ENCODE data around the gene PHIP.

Gene PHIP

DNA sequence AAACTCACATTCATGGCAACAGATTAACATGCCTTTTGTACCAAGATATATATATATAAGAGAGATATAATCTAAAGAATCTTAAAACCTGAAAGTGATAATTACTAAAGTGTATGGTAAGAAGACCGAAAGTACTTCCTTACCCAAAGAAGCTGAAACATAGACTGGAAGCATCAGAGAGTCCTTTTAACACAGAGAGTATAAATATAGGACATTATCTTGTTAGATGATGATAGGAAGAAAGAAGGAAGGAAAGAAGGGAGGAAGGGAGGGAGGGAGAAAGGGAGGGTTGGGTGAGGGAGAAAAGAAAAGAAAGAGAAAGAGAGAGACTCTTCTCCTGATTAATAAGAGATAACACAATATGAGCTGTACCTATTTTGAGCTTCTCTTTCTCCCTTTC is 68.2 kb downstream of the PHIP start:
- no peak for DNase-seq (ENCODE audit: low read depth, low spot score)

DNA sequence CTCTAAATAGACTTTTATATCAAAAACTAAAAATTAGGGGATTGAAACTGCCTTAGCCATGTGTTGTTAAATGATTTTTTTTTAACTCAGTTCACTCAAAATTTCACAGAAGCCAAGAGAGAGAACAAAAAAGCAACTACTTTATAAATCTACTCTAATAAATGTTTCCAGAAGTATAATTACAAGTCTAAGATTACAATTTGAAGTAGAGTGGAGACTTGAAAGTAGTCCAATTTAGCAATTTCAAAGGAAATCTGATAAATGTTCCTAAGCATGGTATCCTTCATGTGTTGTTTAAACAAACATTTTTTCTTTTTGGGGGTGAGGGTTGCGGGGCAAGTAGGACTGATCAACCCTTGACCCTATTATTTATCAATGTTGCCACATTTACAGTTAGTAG is 72.6 kb downstream of the PHIP start:
- no peak for DNase-seq (ENCODE audit: low read depth, low spot score)

DNA sequence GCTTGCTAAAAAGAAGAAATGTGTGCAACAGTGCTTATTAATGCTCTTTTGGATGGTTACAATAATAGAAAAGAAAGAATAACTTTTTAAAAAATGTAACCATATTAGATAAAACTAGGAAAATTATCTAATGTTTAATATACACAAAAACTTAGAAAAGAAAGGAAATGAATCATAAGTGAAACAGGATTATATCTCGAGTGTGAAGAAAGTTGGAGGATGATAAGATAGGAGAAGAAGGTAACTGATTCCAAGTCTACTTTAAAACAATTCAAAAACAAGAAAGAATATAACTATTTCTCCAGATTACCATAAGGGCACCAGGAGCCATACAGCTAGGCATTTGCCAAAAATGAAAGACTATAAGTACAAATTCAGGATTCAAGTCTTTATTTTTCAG is 73.0 kb downstream of the PHIP start:
- DNase-seq (ENCODE audit: low read depth, low spot score): no peak

DNA sequence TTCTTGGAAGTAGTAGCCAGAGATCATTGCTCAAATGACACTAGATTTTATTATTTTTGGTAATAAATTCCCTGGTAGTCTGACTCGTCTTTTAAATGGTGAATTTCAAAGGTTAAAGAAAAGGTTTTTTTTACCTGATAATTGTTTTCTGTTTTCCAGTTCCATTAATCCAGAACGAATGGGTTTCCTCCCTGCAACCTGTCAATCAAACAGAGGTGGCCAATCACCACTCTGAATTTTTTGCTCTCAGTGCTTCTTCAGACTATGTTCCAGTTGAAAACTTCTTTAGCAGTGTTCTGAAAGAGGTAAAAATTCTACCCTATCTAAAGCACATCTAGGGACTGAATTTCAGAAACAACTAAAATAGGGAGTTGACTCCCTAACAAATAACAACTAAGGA is 73.8 kb downstream of the PHIP start:
- no peak for DNase-seq (ENCODE audit: low read depth, low spot score)

DNA sequence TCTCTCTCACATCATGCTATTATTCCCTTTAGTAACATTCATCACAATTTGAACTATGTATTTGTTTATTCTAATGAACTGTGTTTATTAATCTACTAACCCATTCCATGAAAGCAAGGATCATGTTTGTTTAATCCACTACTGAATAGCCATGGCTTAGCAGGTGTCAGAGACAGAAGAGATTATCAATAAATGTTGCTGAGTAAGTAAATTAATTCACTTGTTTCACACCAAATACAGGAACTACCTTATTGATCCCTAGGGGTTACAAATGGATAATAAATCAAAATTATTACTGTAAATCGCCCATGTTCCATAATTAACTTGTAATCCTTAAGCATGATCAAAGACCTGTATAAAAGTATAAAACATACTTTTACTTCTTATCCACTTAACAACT is 76.6 kb downstream of the PHIP start:
- no peak for DNase-seq (ENCODE audit: low read depth, low spot score)

DNA sequence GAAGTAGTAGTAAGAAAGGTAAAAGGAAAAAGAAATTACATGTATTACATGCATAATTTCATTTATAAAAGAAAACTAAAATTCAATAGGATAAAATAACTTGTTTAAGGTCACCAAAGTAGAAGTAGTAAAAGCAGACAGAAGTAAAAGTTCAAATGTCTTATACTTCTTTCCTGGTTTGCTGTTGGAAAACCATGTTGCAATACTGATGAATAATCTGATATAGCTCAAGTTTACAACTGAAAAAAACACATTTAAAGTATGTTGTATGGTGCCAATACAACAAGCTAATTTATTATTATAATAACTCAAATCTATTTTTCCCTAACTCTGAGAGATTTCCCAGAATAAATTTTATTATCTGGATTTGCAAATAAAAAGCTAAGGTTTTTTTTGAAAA is 78.3 kb downstream of the PHIP start:
- no peak for DNase-seq (ENCODE audit: low read depth, low spot score)

DNA sequence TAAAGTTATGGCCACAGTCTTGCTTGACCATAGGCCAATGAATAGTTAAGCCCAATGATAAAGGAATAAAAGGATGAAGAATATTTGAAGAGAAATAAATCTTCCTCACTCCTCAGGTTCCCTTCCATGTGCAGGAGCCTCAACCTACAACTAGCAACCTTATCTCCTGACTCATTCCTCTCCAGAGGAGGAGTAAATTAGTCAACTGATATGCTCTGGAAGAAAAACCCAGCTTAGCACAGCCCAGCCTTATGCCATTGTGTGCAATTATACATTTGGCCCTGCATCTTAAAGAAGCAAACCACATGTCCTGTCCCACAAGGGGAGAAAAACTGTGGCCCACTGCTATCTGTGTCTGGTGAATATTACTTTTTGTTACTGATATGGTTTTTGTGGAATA is 82.1 kb downstream of the PHIP start:
- no peak for DNase-seq (ENCODE audit: low read depth, low spot score)

DNA sequence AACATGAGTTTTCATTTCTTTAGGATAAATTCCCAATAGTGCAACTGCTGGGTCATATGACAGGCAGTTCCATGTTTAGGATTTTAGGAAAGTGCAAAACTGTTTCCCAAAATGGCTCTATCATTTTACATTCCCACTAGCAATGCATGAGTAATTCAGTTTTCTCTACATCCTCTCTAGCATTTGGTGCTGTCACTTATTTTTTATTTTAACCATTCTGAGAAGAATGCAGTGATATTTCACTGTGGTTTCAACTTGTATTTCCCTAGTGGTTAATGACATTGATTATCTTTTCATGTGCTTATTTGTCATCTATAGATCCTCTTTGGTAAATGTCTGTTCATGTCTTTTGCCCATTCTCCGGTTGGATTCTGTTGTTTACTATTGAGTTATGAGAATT is 82.7 kb downstream of the PHIP start:
- DNase-seq (ENCODE audit: low read depth, low spot score): no peak

DNA sequence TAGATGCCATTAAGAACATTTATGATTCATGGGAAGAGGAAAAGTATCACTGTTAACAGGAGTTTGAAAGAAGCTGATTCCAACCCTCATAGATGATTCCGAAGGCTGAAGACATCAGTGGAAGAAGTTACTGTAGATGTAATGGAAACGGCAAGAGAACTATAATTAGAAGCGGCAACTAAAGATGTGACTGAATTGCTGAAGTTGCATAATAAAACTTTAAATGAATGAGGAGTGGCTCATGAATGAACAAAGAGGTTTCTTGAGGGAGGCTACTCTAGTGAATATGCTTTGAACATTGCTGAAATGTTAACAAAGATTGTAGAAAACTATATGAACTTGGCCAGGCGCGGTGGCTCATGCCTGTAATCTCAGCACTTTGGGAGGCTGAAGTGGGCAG is 84.1 kb downstream of the PHIP start:
- DNase-seq (ENCODE audit: low read depth, low spot score): no peak

DNA sequence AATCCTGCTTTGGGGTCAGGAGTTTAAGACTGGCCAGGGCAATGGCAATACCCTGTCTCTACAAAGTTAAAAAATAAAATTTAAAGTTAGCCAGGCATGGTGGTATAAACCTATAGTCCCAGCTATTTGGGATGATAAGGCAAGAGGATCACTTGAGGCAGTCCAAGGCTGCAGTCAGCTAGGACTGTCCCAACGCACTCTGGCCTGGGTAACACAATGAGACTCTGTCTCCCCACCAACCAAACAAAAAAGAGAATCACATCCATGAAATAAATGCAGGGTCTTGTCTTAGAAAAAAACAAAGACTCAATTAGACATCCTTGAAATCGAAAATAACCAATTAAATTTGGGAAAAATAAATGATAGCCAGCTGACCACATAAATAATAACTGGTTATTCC is 88.9 kb downstream of the PHIP start:
- DNase-seq (ENCODE audit: low read depth, low spot score): no peak

DNA sequence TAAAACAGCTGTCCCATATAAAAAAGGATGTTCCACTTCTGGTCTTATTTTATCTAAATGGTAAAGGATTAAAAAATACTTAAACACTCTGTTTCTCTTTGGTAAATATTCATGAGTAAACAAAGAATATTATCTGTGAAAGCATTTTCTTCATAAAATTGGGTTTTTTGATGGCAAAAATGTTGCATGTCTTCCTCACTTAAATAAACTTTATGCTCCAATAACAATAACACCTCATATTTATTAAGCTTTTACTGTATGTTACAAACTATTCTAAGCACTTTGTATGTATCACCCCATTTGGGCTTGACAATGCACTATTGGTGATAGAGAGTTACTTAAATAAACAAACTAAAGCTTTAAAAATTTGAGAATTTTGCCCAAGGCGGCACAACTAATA is 91.9 kb downstream of the PHIP start:
- no peak for DNase-seq (ENCODE audit: low read depth, low spot score)

DNA sequence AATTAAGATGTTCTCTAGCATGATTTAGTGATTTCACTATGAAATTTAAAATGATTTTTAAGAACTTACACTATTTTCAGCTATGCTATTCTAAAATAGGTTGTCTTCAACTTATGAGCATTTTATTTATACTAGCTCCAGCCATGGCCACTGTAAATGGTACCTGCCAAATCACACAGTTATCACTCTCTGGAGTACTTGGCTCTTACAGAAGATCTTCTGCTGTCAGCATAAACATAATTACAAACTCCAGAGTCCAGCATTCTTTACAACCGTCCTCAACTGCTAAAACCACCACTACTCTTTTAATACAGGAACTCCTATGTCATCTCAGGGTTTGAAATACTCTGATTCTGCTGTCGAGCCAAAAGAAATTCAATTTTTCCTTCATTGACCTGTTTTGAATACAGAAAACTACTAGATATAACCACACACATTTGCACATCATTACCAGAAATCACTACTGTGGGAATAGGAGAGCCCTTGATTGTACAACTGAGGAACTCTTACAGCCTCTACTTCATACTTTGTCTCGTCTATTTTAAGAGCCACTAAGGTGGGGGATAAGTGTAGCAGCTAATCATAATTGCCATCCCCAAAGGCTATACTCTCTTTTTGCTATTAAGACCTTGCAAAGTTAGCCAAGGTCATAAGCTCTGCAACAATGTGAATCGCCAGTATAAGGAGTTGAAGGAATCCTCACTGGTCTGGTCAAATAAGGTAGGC is 93.7 kb downstream of the PHIP start:
- DNase-seq (ENCODE audit: low read depth, low spot score): no peak

DNA sequence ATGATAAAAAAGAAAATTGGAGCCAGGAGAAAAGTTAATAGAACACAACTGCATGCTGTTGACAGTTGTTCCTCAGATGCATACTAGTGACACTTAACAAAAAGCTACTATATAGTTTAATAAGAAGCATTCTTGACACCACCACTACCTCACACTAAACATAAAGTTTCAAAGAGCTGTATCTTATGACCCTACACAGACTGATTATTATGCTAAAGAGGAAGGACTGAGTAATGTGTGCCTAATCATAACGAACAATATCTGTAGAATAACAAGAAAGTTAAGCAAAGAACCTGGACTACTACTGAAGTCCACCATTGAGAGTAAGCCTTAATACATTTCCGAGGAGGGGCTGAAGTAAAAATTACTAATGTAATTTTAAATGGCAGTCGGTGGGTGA is 110.9 kb downstream of the PHIP start:
- no peak for DNase-seq (ENCODE audit: low read depth, low spot score)

DNA sequence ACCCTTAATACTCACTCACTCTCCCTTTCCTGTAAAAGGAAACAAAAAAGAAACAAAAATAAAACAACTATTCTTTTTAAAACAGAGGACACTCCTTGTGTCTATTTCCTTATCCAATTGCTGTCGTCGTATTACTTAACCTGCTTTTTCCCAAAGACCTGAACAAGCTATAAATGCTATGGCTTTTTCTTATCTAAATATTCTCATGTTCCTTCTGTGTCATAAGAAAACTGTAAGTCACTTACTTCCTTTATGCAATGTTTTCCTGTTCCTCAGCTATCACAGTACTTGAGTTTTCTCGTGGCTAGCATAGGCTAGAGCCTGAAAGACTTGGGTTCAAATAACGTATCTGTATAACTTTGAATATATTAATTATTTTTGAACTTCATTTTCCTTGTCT is 111.5 kb downstream of the PHIP start:
- DNase-seq (ENCODE audit: low read depth, low spot score): no peak

DNA sequence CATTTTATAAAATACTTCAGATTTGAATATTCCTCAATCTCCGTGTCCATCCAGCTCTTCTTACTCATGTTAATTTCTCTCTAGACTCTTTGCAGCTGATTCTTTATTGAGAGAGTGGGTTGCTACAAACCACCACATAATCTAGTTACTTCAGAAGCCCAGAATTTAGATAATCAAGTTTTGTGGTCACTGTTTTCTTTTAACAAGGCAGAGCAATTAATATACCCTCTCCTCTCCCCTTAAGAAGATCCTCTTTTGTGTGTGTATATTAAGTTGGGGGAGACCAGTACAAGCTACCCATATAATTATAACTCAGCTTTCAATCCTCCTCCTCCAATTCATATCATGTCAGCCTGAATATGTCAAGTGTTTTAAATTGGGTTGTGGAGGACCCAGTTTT is 115.6 kb downstream of the PHIP start:
- DNase-seq (ENCODE audit: low read depth, low spot score): no peak

DNA sequence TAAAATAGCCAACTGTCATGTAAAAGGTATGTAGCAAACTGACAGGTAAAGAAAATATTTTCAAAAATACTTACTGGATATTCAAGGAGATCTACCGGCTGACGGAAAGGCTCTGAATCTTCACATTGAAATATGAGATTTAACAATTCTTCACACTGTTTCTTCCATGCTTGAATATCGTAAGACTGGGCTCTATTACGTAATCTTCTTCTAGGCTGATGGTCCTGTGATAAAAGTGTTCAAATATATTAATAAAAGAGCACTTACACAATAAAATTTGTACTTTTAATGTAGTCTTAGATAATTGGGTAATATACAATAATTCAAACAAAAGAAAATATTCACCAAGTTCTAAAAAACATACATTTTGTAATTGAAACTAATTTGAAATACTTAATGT is 123.3 kb downstream of the PHIP start:
- no peak for DNase-seq (ENCODE audit: low read depth, low spot score)

DNA sequence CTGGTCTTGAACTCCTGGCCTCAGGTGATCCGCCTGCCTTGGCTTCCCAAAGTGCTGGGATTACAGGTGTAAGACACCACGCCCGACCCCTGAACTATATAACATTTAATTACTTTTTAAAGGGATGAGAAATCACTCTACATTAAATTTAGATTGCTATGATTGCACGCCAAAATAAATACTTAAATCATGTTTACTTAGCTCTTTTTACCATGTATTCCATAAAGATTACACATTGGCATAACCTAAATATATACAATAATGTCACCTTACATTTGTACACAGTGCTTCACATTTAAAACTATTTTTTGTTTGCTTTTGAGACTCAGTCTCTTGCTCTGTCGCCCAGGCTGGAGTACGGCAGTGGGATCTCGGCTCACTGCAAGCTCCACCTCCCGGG is 124.3 kb downstream of the PHIP start:
- DNase-seq (ENCODE audit: low read depth, low spot score): no peak

DNA sequence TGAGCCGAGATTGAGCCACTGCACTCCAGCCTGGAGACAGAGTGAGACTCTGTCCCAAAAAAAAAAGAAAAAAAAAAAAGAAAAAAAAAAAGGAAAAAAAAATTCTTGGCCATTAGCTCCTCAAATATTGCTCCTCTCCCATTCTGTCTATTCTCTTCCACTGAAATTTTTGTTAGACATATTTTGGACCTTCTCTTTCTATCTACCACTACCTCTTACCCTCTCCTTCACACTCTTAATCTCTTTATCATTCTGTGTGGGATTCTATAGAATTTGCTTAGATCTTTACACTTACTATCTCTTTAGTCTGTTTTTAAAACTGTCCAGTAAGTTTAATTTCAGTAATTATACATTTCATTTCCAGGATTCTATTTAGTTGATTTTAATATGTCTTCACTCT is 125.7 kb downstream of the PHIP start:
- no peak for DNase-seq (ENCODE audit: low read depth, low spot score)

DNA sequence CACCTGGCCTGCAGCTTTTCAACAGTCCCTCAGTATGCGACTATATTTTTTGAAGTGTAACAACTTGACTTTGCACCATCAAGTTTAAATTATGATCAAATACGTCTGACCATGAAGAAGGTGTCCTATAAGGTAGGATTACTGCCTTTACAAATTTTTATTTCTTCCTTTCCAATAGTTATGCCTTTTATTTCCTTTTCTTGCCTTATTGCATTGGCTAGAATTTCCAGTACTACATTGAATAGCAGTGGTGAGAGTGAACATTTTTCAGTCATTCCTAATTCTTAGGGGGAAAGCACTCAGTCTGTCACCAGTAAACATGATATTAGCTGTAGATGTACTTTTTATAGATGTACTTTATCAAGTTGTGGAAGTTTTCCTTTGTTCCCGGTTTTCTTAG is 129.3 kb downstream of the PHIP start:
- no peak for DNase-seq (ENCODE audit: low read depth, low spot score)

DNA sequence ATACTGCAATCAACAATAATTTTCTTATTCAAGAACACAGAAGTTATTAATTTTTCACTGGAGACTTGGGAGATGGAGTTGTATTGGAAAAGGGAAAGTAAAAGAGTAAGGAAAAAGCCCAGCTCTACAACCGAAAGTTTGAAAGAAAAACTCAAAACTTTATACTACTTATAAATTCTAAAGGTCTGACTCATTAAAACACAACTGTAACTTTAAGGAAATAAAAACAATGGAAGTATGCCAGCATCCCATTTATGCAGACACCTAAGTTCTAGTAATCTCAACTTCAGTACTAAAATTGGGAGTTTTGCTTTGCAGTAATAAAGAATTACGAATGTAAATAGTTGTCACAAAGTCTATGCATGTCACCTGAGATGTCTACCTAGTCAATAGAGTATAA is 130.1 kb downstream of the PHIP start:
- DNase-seq (ENCODE audit: low read depth, low spot score): no peak

DNA sequence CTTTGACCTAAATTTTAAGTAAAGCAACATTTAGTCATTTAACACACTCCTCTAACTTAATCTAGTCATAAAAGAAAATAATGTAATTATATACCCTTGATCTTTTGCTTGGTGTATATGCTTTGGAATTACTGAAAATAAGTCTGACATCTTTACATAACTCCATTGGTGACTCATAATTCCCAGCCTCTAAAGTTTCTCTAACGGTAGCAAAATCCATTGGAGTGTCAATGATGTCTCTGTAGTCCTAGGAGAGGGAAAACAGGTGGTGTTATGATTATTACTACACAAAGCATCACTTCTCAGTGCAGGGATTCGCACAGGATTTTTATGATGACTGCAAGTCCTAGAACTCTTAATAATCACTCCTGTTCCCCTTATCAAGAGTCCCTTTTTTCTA is 130.5 kb downstream of the PHIP start:
- DNase-seq (ENCODE audit: low read depth, low spot score): no peak

DNA sequence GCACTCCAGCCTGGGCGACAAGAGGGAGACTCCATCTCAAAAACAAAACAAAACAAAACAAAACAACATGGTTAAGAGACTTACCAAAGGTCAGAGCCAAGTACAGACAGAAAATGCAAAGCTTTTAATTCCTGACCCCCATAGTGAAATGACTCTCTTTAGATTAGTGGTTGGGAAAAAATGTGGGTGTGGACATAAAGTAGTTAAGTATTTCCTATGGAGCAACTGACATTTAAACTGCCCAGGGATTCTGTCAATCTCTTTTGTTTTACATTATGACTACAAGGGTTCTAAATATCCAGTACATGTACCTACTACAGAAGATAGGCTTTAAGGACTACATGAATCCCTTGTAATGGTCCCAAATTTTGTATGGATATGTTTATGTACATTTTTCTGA is 135.6 kb downstream of the PHIP start:
- no peak for DNase-seq (ENCODE audit: low read depth, low spot score)

DNA sequence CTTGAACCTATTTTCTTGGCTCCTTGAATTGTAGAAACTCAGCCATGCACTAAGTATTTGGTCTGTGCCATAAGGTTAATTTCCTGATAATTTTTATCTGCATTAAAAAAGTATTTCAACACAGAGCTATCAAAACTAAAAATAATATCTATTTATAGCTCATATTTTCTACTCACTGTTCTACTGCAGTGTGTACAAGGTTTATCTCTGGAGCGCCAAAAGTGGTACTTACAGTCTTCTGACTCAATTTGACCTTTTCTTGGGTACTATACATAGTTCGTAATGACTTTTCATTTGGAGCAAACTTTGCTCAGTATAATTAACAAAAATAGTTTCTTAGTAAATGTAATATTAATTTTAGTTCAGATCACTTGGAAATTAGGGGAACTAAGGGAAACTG is 141.5 kb downstream of the PHIP start:
- DNase-seq (ENCODE audit: low read depth, low spot score): no peak

DNA sequence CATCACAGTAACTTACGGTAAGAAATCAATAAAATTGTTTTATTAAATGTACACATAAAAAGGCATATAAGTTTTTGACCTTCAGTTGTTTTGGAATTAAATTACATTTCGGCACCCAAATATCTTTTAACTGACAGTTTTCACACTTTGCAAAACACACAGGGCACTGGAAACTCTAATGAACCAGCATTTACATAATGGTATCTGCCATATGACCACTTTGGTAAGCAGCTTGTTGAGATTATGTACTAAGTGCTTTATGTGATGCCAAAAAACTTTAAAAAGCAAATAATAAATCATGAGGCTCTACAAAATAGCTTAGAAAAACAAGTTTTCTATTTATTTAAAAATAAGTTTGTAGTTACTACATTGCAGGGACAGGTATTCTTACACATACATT is 142.5 kb downstream of the PHIP start:
- DNase-seq (ENCODE audit: low read depth, low spot score): no peak
